ENCODE measurements around the gene RGCC. TPM values are rescaled to one million over a fixed set of nuclear protein-coding genes. Genes with fewer than 3 reads are reported as not detected.

Gene RGCC
- total RNA-seq, 6 experiments from 2014 or later = 0.51 to 4.9 (median 2.3) TPM; not detected in 1

GRCh38 chr13:41499452-41499851, 42.1 kb downstream of the RGCC start:
- 86% methylated on average over 5 of the region's 5 CpGs for WGBS (ENCODE audit: insufficient coverage, low coverage, low lambda C conversion rate, missing lambda C conversion rate)
- TF ChIP-seq POLR2A (IDR thresholded peaks at IDR 0.05) = no peak
- no peak for TF ChIP-seq CTCF (IDR thresholded peaks at IDR 0.05)
- ATAC-seq = no peak

GRCh38 chr13:41500511-41500910, 43.2 kb downstream of the RGCC start:
- H3K27ac ChIP-seq = no peak overlapping the region
- WGBS (ENCODE audit: insufficient coverage, low coverage, low lambda C conversion rate, missing lambda C conversion rate) = 67% methylated on average over 4 of the region's 5 CpGs
- H3K9me3 ChIP-seq = no peaks in the 10 kb centered on the region
- intact Hi-C loops (cut with DNase I) = no loop called here
- no peaks in the 10 kb centered on the region for H3K36me3 ChIP-seq
- TF ChIP-seq POLR2A (IDR thresholded peaks at IDR 0.05) (no peak), CTCF (IDR thresholded peaks at IDR 0.05) (no peak)
- H3K4me3 ChIP-seq = no peak overlapping the region
- DNase-seq (no peak), ATAC-seq (no peak)
- no peaks in the 10 kb centered on the region for H3K27me3 ChIP-seq
- no peaks in the 10 kb centered on the region for H3K4me1 ChIP-seq

More at GRCh38 chr13:41499452-41499851, 42.1 kb downstream of the RGCC start:
- intact Hi-C loops (cut with DNase I) = no loop called here
- Histone ChIP-seq H3K4me1 (no peaks in the 10 kb centered on the region), H3K27ac (no peak overlapping the region), H3K4me3 (no peak overlapping the region), H3K27me3 (no peaks in the 10 kb centered on the region), H3K9me3 (no peaks in the 10 kb centered on the region), H3K36me3 (no peaks in the 10 kb centered on the region)
- DNase-seq = no peak

- DNase-seq = no peak
- Histone ChIP-seq H3K36me3 (no peaks in the 10 kb centered on the region), H3K27ac (no peak overlapping the region), H3K9me3 (no peaks in the 10 kb centered on the region), H3K27me3 (no peaks in the 10 kb centered on the region), H3K4me3 (no peak overlapping the region), H3K4me1 (no peaks in the 10 kb centered on the region)
- no peak for TF ChIP-seq CTCF (IDR thresholded peaks at IDR 0.05)
- no peak for TF ChIP-seq POLR2A (IDR thresholded peaks at IDR 0.05)
- intact Hi-C loops (cut with DNase I) = no loop called here
- ATAC-seq = no peak
- 60% methylated on average over 4 of the region's 4 CpGs for WGBS (ENCODE audit: insufficient coverage, low coverage, low lambda C conversion rate, missing lambda C conversion rate)
These were observed 43.9 kb downstream of the RGCC start for GRCh38 chr13:41501281-41501680.

- Histone ChIP-seq H3K36me3 (no peaks in the 10 kb centered on the region), H3K27ac (no peak overlapping the region), H3K27me3 (no peaks in the 10 kb centered on the region), H3K9me3 (no peaks in the 10 kb centered on the region), H3K4me3 (no peak overlapping the region), H3K4me1 (no peaks in the 10 kb centered on the region)
- intact Hi-C loops (cut with DNase I) = no loop called here
- TF ChIP-seq POLR2A (IDR thresholded peaks at IDR 0.05) = no peak
- TF ChIP-seq CTCF (IDR thresholded peaks at IDR 0.05) = no peak
- ATAC-seq = no peak
- no peak for DNase-seq
- WGBS (ENCODE audit: insufficient coverage, low coverage, low lambda C conversion rate, missing lambda C conversion rate) = 63% methylated on average over 4 of the region's 5 CpGs
These were observed 44.7 kb downstream of the RGCC start for GRCh38 chr13:41502031-41502430.

GRCh38 chr13:41502673-41503072, 45.3 kb downstream of the RGCC start:
- H3K27me3 ChIP-seq = no peaks in the 10 kb centered on the region
- ATAC-seq = no peak
- H3K4me3 ChIP-seq = no peak overlapping the region
- 56% methylated on average over 6 of the region's 9 CpGs for WGBS (ENCODE audit: insufficient coverage, low coverage, low lambda C conversion rate, missing lambda C conversion rate)
- DNase-seq = no peak
- H3K36me3 ChIP-seq = no peaks in the 10 kb centered on the region
- H3K9me3 ChIP-seq = no peaks in the 10 kb centered on the region
- no peak for TF ChIP-seq CTCF (IDR thresholded peaks at IDR 0.05)
- TF ChIP-seq POLR2A (IDR thresholded peaks at IDR 0.05) = no peak
- intact Hi-C loops (cut with DNase I) = no loop called here
- no peak overlapping the region for H3K27ac ChIP-seq
- no peaks in the 10 kb centered on the region for H3K4me1 ChIP-seq
